Activated T-cell treated with anti-CD3 and anti-CD28 coated beads, Interleukin-2, amount 50 U/mL, for 72 hours (primary cell): Measurements from ENCODE around the gene RERE. TPM values are rescaled to one million over a fixed set of nuclear protein-coding genes. Genes with fewer than 3 reads are reported as not detected.
A peak's percentile ranks its signal among the peaks of the same experiment; 100 is the strongest.

ENCODE experiments used
- ATAC-seq, 2 donors: fragments of 150-1000 bp; cut with Tn5 transposase; replicated peaks in 1 of 2; 2 replicates each; pipeline ENCODE4 v1.10.0; 2021; ENCODE audit warnings: moderate library complexity in 2 of 2, mild to moderate bottlenecking in 1 of 2
- DNase-seq, 2 donors: peaks; one replicate each; pipeline ENCODE4 v3.0.0; 2021 to 2022; ENCODE audit warnings: mixed read lengths in 1 of 2
- H3K27ac Mint-ChIP-seq: one replicate; pipeline ENCODE4 v1.8.0; 2022; ENCODE audit warnings: mild to moderate bottlenecking, moderate library complexity, mixed read lengths
- H3K27me3 Mint-ChIP-seq: one replicate; pipeline ENCODE4 v1.8.0; 2022; ENCODE audit warnings: low read depth, mixed read lengths
- H3K36me3 Mint-ChIP-seq, 2 donors: one replicate each; pipeline ENCODE4 v1.8.0; 2022; ENCODE audit warnings: mixed read lengths in 2 of 2, mild to moderate bottlenecking in 1 of 2; ENCODE audit not compliant: insufficient read depth in 2 of 2
- H3K4me1 Mint-ChIP-seq: one replicate; pipeline ENCODE4 v1.8.0; 2022; ENCODE audit warnings: low read depth, mixed read lengths
- H3K4me3 Mint-ChIP-seq, 2 donors: one replicate each; pipeline ENCODE4 v1.8.0; 2022; ENCODE audit warnings: mild to moderate bottlenecking in 2 of 2, mixed read lengths in 2 of 2, moderate library complexity in 2 of 2
- H3K9me3 Mint-ChIP-seq, 2 donors: one replicate each; pipeline ENCODE4 v1.8.0; 2022; ENCODE audit warnings: mixed read lengths in 2 of 2
- total RNA-seq, 2 donors: library from RNA; stranded (reverse); gene quantifications; one replicate each; pipeline ENCODE4 v1.2.3, GENCODE V29; 2022

Gene RERE
- total RNA-seq, 2 donors from 2014 or later: 98.7 to 105 TPM

DNA sequence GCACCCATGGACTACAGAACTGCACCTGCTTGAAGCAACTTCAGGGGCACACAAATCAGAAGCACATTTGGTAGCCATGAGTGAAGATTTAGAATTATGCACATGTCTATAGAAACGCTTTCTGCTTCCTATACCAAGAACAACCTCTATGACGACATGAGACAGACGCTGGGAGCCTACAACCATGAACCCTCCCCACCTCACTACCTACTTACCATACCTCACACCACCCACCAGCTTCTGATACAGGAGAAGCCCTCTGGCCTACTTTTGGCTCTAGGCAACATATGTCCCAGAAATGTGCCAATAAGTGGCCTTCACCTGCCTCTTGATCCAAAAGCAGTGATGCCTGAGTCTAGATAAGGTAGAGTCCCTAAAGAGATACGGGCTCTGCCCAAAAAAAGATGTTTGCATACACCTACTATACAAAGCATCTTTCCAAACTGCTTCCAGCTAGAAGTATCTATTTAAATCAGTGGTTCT lies 441.0 kb downstream of the RERE start:
- DNase-seq (no peak), ATAC-seq (no peak)
- Mint-ChIP-seq H3K4me3 (no peak overlapping the region), H3K27me3 (no peaks in the 10 kb centered on the region), H3K4me1 (peaks cover 46% of the 10 kb centered on the region), H3K36me3 (peaks cover 0 to 5% of the 10 kb centered on the region in 2 donors), H3K27ac (peak overlapping the region; percentile 9), H3K9me3 (no peaks in the 10 kb centered on the region)

DNA sequence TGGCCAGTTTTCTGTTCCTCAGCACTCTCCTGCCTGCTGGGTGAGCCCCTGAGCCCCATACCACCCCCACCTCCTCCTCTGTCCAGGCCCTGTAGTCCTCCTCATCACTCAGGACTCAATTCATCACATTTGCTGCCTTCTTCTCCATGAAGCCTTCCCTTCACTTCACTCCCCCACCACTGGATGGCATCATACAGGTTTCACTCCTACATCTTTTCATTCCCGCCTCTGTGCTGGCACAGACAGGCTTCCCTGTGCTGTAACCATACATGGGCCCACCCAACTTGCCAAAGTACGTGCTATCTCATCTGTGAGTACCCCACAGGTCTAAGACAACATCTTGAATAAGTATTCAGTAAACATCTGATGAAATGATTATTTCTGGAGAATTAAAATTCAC lies 442.6 kb downstream of the RERE start:
- Mint-ChIP-seq H3K36me3 (no peaks in the 10 kb centered on the region), H3K4me3 (no peak overlapping the region), H3K4me1 (peaks cover 44% of the 10 kb centered on the region), H3K9me3 (no peaks in the 10 kb centered on the region), H3K27me3 (no peaks in the 10 kb centered on the region), H3K27ac (peak overlapping the region; percentile 3)
- DNase-seq (no peak), ATAC-seq (peak in 1 of 2 donors; percentile 17)

DNA sequence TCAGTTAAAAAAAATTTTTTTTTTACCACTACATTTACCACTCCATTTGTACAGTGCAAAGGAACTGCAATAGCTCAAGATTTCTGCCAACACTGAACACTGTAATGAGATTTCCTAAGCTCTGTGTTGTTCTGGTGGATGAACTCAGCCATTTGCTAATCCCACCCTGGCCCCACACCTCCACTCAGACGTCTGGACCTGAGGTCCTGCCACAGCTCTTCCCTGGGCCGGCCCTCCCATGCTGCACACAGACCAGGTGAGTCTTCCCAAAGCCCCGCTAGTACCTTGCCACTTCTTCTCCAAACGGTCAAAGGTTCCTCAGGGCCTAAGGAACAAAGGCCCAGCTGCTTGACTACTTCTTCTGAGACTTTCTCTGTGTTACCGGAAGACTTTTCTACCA lies 443.1 kb downstream of the RERE start:
- H3K27ac Mint-ChIP-seq: peak overlapping the region; percentile 3
- peaks cover 44% of the 10 kb centered on the region for H3K4me1 Mint-ChIP-seq
- ATAC-seq: no peak
- H3K9me3 Mint-ChIP-seq: no peaks in the 10 kb centered on the region
- no peaks in the 10 kb centered on the region for H3K36me3 Mint-ChIP-seq
- no peaks in the 10 kb centered on the region for H3K27me3 Mint-ChIP-seq
- no peak overlapping the region for H3K4me3 Mint-ChIP-seq
- no peak for DNase-seq

DNA sequence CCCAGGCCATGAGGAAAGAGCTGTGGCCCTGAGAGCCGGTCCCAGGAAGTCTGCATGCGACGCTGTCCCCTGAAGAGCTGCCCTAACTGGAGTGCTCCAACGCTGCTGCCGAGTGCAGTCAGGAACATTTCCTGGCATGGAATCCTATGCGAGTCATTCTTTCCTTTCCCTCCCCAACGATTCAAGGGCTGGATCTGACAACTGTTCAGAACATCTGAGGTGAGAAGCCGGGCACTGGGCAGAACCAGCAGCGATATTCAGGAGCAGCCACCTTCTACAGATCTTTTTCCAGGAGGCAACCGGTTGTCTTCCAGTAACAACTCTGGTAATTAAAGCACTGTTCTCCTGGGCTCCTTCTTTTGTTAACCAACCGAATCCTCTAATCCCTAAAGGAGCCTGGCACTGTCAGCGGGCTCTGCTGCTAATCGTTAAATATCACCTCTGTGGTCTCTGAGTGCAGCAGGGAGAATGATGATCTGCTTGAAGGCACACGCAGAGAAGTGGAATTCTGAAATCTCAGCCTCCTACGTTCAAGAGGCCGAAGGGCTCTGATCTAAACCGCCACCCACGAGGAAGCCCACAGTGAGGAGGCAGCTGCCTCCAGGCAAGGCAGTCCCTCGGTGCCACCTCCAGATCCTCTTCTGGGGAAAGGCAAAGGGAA lies 443.7 kb downstream of the RERE start:
- Mint-ChIP-seq H3K27me3 (no peaks in the 10 kb centered on the region), H3K4me3 (no peak overlapping the region), H3K27ac (peak overlapping the region; percentile 70), H3K36me3 (no peaks in the 10 kb centered on the region), H3K9me3 (no peaks in the 10 kb centered on the region), H3K4me1 (peaks cover 40% of the 10 kb centered on the region)
- DNase-seq: no peak
- ATAC-seq: no peak

DNA sequence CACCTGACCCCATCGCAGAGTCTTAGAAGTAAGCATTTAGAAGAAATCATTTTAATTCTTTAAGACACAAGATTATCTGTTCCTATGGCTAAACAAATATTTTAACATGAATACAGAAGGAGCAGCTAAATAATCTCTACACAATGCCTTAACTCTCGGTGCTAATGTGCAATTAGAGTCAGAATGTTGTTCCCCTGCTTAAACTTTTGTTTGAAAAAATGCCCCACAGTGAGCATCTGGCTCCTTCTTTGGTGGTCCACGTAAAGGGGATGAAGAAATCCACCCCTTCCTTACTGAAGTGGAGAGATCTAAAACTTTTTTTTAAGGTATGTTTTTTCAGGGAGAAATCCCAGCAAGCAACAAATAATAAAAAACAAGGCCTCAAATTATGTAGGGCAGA lies 444.3 kb downstream of the RERE start:
- DNase-seq (no peak), ATAC-seq (no peak)
- no peak overlapping the region for H3K27ac Mint-ChIP-seq
- H3K36me3 Mint-ChIP-seq: no peaks in the 10 kb centered on the region
- H3K4me1 Mint-ChIP-seq: peaks cover 34% of the 10 kb centered on the region
- no peaks in the 10 kb centered on the region for H3K27me3 Mint-ChIP-seq
- no peak overlapping the region for H3K4me3 Mint-ChIP-seq
- no peaks in the 10 kb centered on the region for H3K9me3 Mint-ChIP-seq

DNA sequence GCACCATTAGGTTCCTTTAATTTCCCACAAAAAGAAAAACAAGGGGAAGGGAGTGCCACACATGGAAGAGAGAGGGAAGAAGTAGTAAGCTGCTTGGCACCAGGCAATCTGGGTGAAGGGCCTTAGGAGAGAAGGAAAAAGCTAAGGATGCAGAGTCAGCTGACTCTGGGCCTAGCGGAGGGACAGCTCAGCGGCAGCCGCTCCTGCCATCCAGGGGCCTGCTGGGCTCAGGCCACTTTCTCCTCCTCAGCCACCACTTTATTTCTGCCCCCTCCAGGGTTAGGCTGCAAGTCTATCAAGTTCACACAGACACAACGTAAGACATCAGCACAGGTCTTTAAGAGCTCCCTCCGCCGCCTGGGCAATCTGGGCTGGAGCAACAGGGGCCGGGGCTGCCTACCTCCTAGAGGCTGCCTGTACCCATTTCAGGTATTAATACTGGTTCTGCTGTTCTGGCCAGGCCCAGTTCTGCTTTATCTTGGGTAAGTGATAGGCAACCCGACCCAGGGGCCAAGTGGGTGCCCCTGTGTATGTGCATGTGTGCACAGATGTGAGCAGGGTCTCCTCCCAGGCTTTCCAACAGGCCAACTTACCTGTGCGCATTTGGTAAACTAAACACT lies 446.0 kb downstream of the RERE start:
- no peak for ATAC-seq
- H3K36me3 Mint-ChIP-seq: no peaks in the 10 kb centered on the region
- H3K4me1 Mint-ChIP-seq: peaks cover 26% of the 10 kb centered on the region
- no peak overlapping the region for H3K4me3 Mint-ChIP-seq
- no peak for DNase-seq
- no peaks in the 10 kb centered on the region for H3K27me3 Mint-ChIP-seq
- no peaks in the 10 kb centered on the region for H3K9me3 Mint-ChIP-seq
- no peak overlapping the region for H3K27ac Mint-ChIP-seq

DNA sequence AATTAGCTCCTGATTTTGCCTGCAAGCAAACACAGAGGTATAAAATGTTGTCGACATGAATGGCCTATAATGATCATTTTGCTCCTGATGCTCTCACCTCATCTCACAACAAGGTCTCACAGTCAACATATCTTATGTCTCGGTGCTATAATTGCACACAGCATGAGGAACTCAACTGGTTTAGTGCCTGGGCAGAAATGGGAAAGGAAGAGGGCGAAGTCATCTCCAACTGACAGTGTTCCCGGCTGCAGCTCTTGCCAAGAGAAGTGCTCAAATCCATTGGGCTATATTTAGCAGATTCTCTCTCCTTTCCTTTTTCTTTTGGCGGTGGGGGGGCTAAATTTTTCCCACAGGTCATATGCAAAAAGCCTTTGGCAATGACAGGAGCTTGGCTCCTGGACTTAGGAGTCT lies 446.5 kb downstream of the RERE start:
- Mint-ChIP-seq H3K36me3 (peaks cover 0 to 2% of the 10 kb centered on the region in 2 donors), H3K4me1 (peaks cover 23% of the 10 kb centered on the region), H3K9me3 (no peaks in the 10 kb centered on the region), H3K27ac (no peak overlapping the region), H3K4me3 (no peak overlapping the region), H3K27me3 (no peaks in the 10 kb centered on the region)
- ATAC-seq (no peak), DNase-seq (no peak)

DNA sequence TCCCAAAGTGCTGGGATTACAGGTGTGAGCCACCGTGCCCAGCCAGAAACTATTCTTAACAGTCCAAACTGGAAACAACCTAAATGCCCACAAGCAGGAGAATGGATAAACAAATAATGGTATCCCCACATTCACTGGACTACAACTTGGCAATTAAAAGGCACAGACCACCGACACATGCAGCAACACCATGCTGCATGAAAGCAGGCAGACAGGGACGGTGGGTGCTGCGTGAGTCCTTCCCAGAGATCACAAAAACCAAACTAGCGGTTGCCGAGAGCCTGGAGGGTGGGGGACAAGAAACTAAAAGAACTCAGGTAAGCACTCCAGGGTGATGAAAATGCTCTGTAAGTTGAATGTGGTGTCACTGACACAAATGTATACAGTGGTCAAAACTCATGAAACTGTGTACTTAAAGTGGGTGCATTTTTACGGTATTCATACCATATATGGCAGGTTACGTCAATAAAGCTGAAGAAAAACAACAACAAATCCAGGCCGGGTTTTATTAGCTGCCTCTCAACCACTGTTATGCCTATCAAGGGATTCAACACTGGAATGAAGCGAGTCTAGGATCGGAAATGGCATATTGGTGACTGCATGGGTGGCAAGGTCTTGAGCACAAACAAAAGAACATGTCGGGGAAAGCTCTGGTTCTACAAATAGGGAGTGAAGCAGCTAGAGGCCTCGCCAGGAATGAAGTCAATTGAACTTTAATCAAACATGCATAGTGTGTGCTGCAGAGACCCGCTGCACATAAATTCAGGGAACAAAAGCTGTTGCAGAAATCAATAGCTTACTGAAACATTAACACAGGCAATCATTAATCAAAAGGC lies 447.2 kb downstream of the RERE start:
- Mint-ChIP-seq H3K27me3 (no peaks in the 10 kb centered on the region), H3K9me3 (no peaks in the 10 kb centered on the region), H3K4me3 (no peak overlapping the region), H3K4me1 (peaks cover 21% of the 10 kb centered on the region), H3K27ac (no peak overlapping the region), H3K36me3 (peaks cover 0 to 3% of the 10 kb centered on the region in 2 donors)
- no peak for DNase-seq
- ATAC-seq: no peak

DNA sequence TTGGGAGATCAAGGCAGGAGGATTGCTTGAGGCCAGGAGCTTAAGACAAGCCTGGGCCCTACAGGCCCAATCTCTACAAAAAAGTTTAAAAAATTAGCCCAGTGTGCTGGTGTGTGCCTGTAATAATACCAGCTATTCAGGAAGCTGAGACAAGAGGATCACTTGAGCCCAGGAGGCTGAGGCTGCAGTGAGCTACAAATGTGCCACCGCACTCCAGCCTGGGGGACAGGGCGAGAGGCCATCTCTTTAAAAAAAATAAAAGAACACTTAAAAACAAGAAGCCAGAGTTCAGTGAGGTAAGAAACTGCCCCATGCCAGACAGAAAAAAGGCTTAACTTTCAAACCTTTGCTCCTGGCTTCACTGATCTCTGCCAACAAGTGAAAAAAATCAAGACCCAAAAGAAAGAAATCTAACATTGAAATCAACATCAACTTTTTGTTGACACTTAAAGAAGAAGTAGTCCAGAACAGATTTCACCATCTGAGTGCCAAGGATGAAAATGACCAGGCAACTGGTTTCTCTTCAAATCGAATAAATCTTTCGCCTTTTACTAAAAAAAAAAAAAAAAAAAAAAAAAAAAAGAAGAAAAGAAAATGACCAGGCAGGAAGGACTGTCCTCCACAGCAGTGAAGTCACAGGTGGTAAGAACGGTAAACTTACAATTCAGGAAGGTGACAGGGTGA lies 448.3 kb downstream of the RERE start:
- peaks cover 13% of the 10 kb centered on the region for H3K4me1 Mint-ChIP-seq
- DNase-seq (no peak), ATAC-seq (no peak)
- H3K4me3 Mint-ChIP-seq: no peak overlapping the region
- no peaks in the 10 kb centered on the region for H3K9me3 Mint-ChIP-seq
- peaks cover 0 to 6% of the 10 kb centered on the region in 2 donors for H3K36me3 Mint-ChIP-seq
- no peak overlapping the region for H3K27ac Mint-ChIP-seq
- H3K27me3 Mint-ChIP-seq: no peaks in the 10 kb centered on the region

DNA sequence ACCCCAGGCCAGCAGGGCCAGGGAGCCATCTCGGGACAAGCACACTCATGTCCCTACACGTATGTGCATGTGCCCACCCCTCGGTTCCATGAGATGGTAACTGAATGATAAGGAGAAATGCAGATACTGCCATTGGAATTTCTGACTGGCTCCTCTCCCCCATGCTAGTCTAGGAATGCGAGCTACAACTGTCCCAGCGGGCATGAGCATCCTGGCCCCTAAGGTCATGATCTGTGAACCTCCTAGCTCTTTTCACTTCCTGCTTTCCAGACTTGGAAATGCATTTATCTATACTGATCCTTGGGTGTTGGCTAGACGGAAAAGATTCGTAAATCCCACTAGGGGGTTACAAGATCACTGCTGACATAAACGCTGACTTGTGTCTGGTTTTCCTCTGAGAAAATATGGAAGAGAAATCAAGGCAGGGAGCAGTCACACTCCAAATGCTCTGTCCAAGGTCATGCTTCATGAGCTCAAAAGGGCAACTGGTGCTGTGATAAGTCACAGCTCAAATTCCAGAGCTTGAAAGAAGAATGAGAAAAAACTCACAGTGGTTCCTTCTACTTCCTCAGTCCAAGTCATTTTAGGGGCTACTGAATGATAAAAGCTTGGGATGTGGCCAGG lies 449.8 kb downstream of the RERE start:
- no peaks in the 10 kb centered on the region for H3K9me3 Mint-ChIP-seq
- no peak overlapping the region for H3K4me3 Mint-ChIP-seq
- ATAC-seq (no peak), DNase-seq (no peak)
- no peaks in the 10 kb centered on the region for H3K27me3 Mint-ChIP-seq
- H3K36me3 Mint-ChIP-seq: peaks cover 0 to 8% of the 10 kb centered on the region in 2 donors
- H3K27ac Mint-ChIP-seq: peak overlapping the region; percentile 62
- peaks cover 13% of the 10 kb centered on the region for H3K4me1 Mint-ChIP-seq

DNA sequence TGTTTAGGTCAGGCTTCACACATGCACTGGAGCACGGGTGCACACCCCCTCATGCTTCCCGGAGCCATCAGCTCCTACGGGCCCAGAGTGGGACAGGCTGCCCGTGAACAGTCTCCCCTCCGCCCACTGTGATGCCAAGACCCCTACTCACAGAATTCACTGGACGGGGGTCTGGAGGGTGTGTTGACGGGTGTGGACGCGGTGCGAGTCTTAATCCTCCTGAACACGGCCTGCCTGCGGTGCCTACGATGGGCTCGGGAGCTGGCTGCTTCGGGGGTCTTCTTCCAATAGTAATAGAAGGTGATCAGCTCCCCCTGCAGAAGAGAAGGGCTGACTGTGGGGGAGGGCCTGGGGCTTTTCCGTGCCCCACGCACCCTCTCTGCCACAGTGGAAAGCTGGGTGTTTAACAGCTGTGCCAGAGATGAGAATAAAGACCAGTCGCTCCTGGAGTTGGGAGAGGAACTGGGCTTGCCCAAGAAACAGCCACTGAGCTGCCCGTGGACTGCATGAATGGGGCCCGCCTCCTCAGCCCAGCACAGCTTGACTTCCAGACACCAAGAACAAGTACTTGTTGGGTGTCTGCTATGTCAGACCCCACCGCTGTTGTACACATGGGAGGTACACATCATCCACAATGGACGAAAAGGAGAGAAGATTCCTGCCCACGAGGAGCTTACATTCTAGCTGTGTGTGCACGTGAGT lies 451.6 kb downstream of the RERE start:
- Mint-ChIP-seq H3K36me3 (peaks cover 0 to 10% of the 10 kb centered on the region in 2 donors), H3K9me3 (no peaks in the 10 kb centered on the region), H3K27ac (no peak overlapping the region), H3K4me1 (peaks cover 10% of the 10 kb centered on the region), H3K4me3 (no peak overlapping the region), H3K27me3 (no peaks in the 10 kb centered on the region)
- ATAC-seq (no peak), DNase-seq (no peak)
